Mesenchymal stem cell (in vitro differentiated cells and primary cell): ENCODE data around the gene PROCR.

Experiments
- DNase-seq: peaks from one replicate; pipeline ENCODE4 v3.0.0-alpha.2; 2013
- H2AFZ ChIP-seq: one replicate; pipeline ENCODE4 v1.6.1; 2013; ENCODE audit warnings: low read depth, mild to moderate bottlenecking, control low read depth, inconsistent platforms, low read length, moderate library complexity
- H2AK5ac ChIP-seq: 2 replicates; pipeline ENCODE4 v1.6.1; 2013; ENCODE audit warnings: low read length, moderate library complexity, mild to moderate bottlenecking, inconsistent platforms; ENCODE audit not compliant: severe bottlenecking
- H2BK120ac ChIP-seq: one replicate; pipeline ENCODE4 v1.6.1; 2013; ENCODE audit warnings: low read depth, mild to moderate bottlenecking, inconsistent platforms, low read length, moderate library complexity
- H2BK12ac ChIP-seq, 2 experiments: one replicate each; pipeline ENCODE4 v1.6.1; 2013; ENCODE audit warnings: inconsistent platforms in 2 of 2, low read length in 2 of 2, mild to moderate bottlenecking in 2 of 2, moderate library complexity in 2 of 2, control low read depth in 1 of 2
- H2BK15ac ChIP-seq: one replicate; pipeline ENCODE4 v1.6.1; 2013; ENCODE audit warnings: mild to moderate bottlenecking, low read depth, inconsistent platforms; ENCODE audit not compliant: poor library complexity, severe bottlenecking
- H2BK5ac ChIP-seq: 2 replicates; pipeline ENCODE4 v1.6.1; 2013; ENCODE audit warnings: low read depth, mild to moderate bottlenecking, low read length, control low read depth, inconsistent platforms; ENCODE audit not compliant: poor library complexity, severe bottlenecking
- H3K14ac ChIP-seq, 2 experiments: one replicate each; pipeline ENCODE4 v1.6.1; 2013; ENCODE audit warnings: inconsistent platforms in 2 of 2, low read length in 2 of 2, control low read depth in 1 of 2, mild to moderate bottlenecking in 1 of 2, moderate library complexity in 1 of 2
- H3K18ac ChIP-seq, 2 experiments: one replicate each; pipeline ENCODE4 v1.6.1; 2013; ENCODE audit warnings: inconsistent platforms in 2 of 2, low read length in 2 of 2, control low read depth in 1 of 2, low read depth in 1 of 2, mild to moderate bottlenecking in 1 of 2
- H3K23ac ChIP-seq, 2 experiments: one replicate each; pipeline ENCODE4 v1.6.1; 2013; ENCODE audit warnings: inconsistent platforms in 2 of 2, low read length in 2 of 2, mild to moderate bottlenecking in 2 of 2, moderate library complexity in 2 of 2, control low read depth in 1 of 2
- H3K27ac ChIP-seq: 2 replicates; pipeline ENCODE4 v1.5.1; 2013; ENCODE audit warnings: mild to moderate bottlenecking, moderate library complexity, low read length, control low read depth, inconsistent platforms; ENCODE audit not compliant: poor library complexity, severe bottlenecking
- H3K27me3 ChIP-seq, 2 experiments: 2 replicates each; pipeline versions ENCODE4 v1.6.1 to v1.7.0; 2013; ENCODE audit warnings: low read length in 2 of 2, mild to moderate bottlenecking in 2 of 2, moderate library complexity in 2 of 2, control low read depth in 1 of 2, inconsistent platforms in 1 of 2; ENCODE audit not compliant: control insufficient read depth in 1 of 2, insufficient read depth in 1 of 2
- H3K36me3 ChIP-seq, 2 experiments: 2 replicates each; pipeline versions ENCODE4 v1.6.1 to v1.7.0; 2013; ENCODE audit warnings: low read length in 2 of 2, control low read depth in 1 of 2, inconsistent platforms in 1 of 2, low read depth in 1 of 2, mild to moderate bottlenecking in 1 of 2; ENCODE audit not compliant: insufficient read depth in 2 of 2, control insufficient read depth in 1 of 2
- H3K4ac ChIP-seq, 2 experiments: one replicate each; pipeline ENCODE4 v1.6.1; 2013; ENCODE audit warnings: inconsistent platforms in 2 of 2, low read length in 2 of 2, mild to moderate bottlenecking in 2 of 2, moderate library complexity in 2 of 2, control low read depth in 1 of 2, low read depth in 1 of 2
- H3K4me1 ChIP-seq: 2 replicates; pipeline ENCODE4 v1.6.1; 2013; ENCODE audit warnings: low read depth, low read length, control low read depth; ENCODE audit not compliant: control insufficient read depth, insufficient read depth
- H3K4me2 ChIP-seq: 2 replicates; pipeline ENCODE4 v1.6.1; 2013; ENCODE audit warnings: low read length, mild to moderate bottlenecking, inconsistent platforms; ENCODE audit not compliant: poor library complexity, severe bottlenecking
- H3K4me3 ChIP-seq, 2 experiments: 2 replicates each; pipeline versions ENCODE4 v1.5.1 to v1.7.0; 2013; ENCODE audit warnings: low read length in 2 of 2, mild to moderate bottlenecking in 2 of 2, control low read depth in 1 of 2, low read depth in 1 of 2; ENCODE audit not compliant: insufficient read depth in 1 of 2
- H3K79me1 ChIP-seq: replicated peaks from 2 replicates; pipeline ENCODE4 v1.6.1; 2013; ENCODE audit warnings: mild to moderate bottlenecking, control low read depth, low read length, inconsistent platforms; ENCODE audit not compliant: poor library complexity, severe bottlenecking
- H3K9ac ChIP-seq: 2 replicates; pipeline ENCODE4 v1.7.0; 2013; ENCODE audit warnings: mild to moderate bottlenecking, low read length, moderate library complexity
- H3K9me3 ChIP-seq: 2 replicates; pipeline ENCODE4 v1.7.0; 2013; ENCODE audit warnings: mild to moderate bottlenecking, low read length; ENCODE audit not compliant: control insufficient read depth
- H4K8ac ChIP-seq: one replicate; pipeline ENCODE4 v1.6.1; 2013; ENCODE audit warnings: inconsistent platforms, mild to moderate bottlenecking, low read length, moderate library complexity
- H4K91ac ChIP-seq: one replicate; pipeline ENCODE4 v1.6.1; 2013; ENCODE audit warnings: mild to moderate bottlenecking, low read length, inconsistent platforms
- WGBS: methylation state at CpG from one replicate; pipeline ENCODE4 v1.1.7; 2013; ENCODE audit warnings: mixed read lengths; 5-methylcytosine and 5-hydroxymethylcytosine counted together

Gene PROCR

GRCh38 chr20:35150846-35151579 is 20.9 kb upstream of the PROCR start:
- no peak overlapping the region for H3K4ac ChIP-seq
- H3K23ac ChIP-seq = no peak overlapping the region
- DNase-seq = no peak
- no peak overlapping the region for H3K27ac ChIP-seq
- peaks cover 3% of the 10 kb centered on the region for H3K79me1 ChIP-seq
- no peak overlapping the region for H3K4me2 ChIP-seq
- H2BK120ac ChIP-seq = no peak overlapping the region
- H3K36me3 ChIP-seq = no peaks in the 10 kb centered on the region
- WGBS = 94% methylated on average over 5 of the region's 6 CpGs
- no peak overlapping the region for H2BK12ac ChIP-seq
- H3K9me3 ChIP-seq = no peaks in the 10 kb centered on the region
- H2AFZ ChIP-seq = no peak overlapping the region
- H3K4me1 ChIP-seq = peaks cover 2% of the 10 kb centered on the region
- no peak overlapping the region for H4K8ac ChIP-seq
- H3K4me3 ChIP-seq = peak overlapping the region in 1 of 2 experiments; percentile 32
- no peaks in the 10 kb centered on the region for H3K27me3 ChIP-seq
- H3K9ac ChIP-seq = no peak overlapping the region
- H4K91ac ChIP-seq = no peak overlapping the region
- no peak overlapping the region for H2BK15ac ChIP-seq
- H2BK5ac ChIP-seq = no peak overlapping the region
- no peak overlapping the region for H3K18ac ChIP-seq
- no peak overlapping the region for H2AK5ac ChIP-seq
- no peak overlapping the region for H3K14ac ChIP-seq

GRCh38 chr20:35151736-35152135 is 20.1 kb upstream of the PROCR start:
- no peaks in the 10 kb centered on the region for H3K27me3 ChIP-seq
- H4K91ac ChIP-seq = no peak overlapping the region
- no peak for DNase-seq
- no peak overlapping the region for H2BK120ac ChIP-seq
- peaks cover 2% of the 10 kb centered on the region for H3K4me1 ChIP-seq
- no peak overlapping the region for H2BK12ac ChIP-seq
- no peaks in the 10 kb centered on the region for H3K9me3 ChIP-seq
- H3K23ac ChIP-seq = no peak overlapping the region
- no peak overlapping the region for H3K9ac ChIP-seq
- peaks cover 1% of the 10 kb centered on the region for H3K79me1 ChIP-seq
- H4K8ac ChIP-seq = no peak overlapping the region
- H3K27ac ChIP-seq = no peak overlapping the region
- H3K14ac ChIP-seq = no peak overlapping the region
- H3K4me3 ChIP-seq = peak overlapping the region in 1 of 2 experiments; percentile 32
- H2BK5ac ChIP-seq = no peak overlapping the region
- no peak overlapping the region for H2AK5ac ChIP-seq
- H2BK15ac ChIP-seq = no peak overlapping the region
- 89% methylated on average over 3 of the region's 4 CpGs for WGBS
- H3K4ac ChIP-seq = no peak overlapping the region
- H2AFZ ChIP-seq = no peak overlapping the region
- H3K18ac ChIP-seq = no peak overlapping the region
- no peaks in the 10 kb centered on the region for H3K36me3 ChIP-seq
- H3K4me2 ChIP-seq = no peak overlapping the region

- Histone ChIP-seq H3K36me3 (no peaks in the 10 kb centered on the region), H3K4ac (no peak overlapping the region), H3K9ac (no peak overlapping the region), H2BK120ac (no peak overlapping the region), H3K27ac (no peak overlapping the region), H3K4me3 (no peak overlapping the region), H2BK5ac (no peak overlapping the region), H3K79me1 (no peaks in the 10 kb centered on the region), H3K4me1 (no peaks in the 10 kb centered on the region), H4K8ac (no peak overlapping the region), H2AK5ac (no peak overlapping the region), H2AFZ (no peak overlapping the region), H3K23ac (no peak overlapping the region), H4K91ac (no peak overlapping the region), H3K14ac (no peak overlapping the region), H3K27me3 (no peaks in the 10 kb centered on the region), H2BK15ac (no peak overlapping the region), H3K9me3 (no peaks in the 10 kb centered on the region), H3K4me2 (no peak overlapping the region), H3K18ac (no peak overlapping the region), H2BK12ac (no peak overlapping the region)
- no CpG with 5 or more reads among the region's 2 CpGs for WGBS
- no peak for DNase-seq
These were observed 15.9 kb upstream of the PROCR start for GRCh38 chr20:35155936-35156335.

- no peak overlapping the region for H3K14ac ChIP-seq
- no peak overlapping the region for H3K4me2 ChIP-seq
- no peak overlapping the region for H2BK12ac ChIP-seq
- no peak overlapping the region for H4K8ac ChIP-seq
- no peaks in the 10 kb centered on the region for H3K27me3 ChIP-seq
- no peak overlapping the region for H3K18ac ChIP-seq
- 92% methylated on average over 4 of the region's 6 CpGs for WGBS
- no peak overlapping the region for H3K27ac ChIP-seq
- no peak overlapping the region for H2BK5ac ChIP-seq
- H3K4ac ChIP-seq = no peak overlapping the region
- H3K36me3 ChIP-seq = no peaks in the 10 kb centered on the region
- no peak overlapping the region for H2BK15ac ChIP-seq
- H2AK5ac ChIP-seq = no peak overlapping the region
- no peak overlapping the region for H2AFZ ChIP-seq
- H3K23ac ChIP-seq = no peak overlapping the region
- no peak overlapping the region for H3K4me3 ChIP-seq
- H3K4me1 ChIP-seq = no peaks in the 10 kb centered on the region
- H2BK120ac ChIP-seq = no peak overlapping the region
- no peak overlapping the region for H4K91ac ChIP-seq
- no peak overlapping the region for H3K9ac ChIP-seq
- DNase-seq = no peak
- H3K9me3 ChIP-seq = no peaks in the 10 kb centered on the region
- H3K79me1 ChIP-seq = no peaks in the 10 kb centered on the region
These were observed 14.9 kb upstream of the PROCR start for GRCh38 chr20:35156978-35157377.
